Sciatic nerve (tissue), 2 donors: ENCODE measurements around the gene PAK5. TPM values are rescaled to one million over a fixed set of nuclear protein-coding genes. Genes with fewer than 3 reads are reported as not detected.

Experiments
- ATAC-seq: fragments of 200-7000 bp; cut with Tn5 transposase; one replicate; pipeline ENCODE4 v1.9.1; 2020; ENCODE audit warnings: mild to moderate bottlenecking, moderate library complexity
- DNase-seq: peaks from one replicate; pipeline ENCODE4 v3.0.0-alpha.2; 2020; ENCODE audit warnings: low spot score
- intact Hi-C: fragments of 100-400 bp; cut with DNase I; formaldehyde crosslinking; loops from one replicate; pipeline ENCODE4 v1.14.2; 2022
- total RNA-seq: library from RNA; stranded (reverse); fragmentation: NEBNext Ultra II Directional; extraction: Animal tissue kit (Norgen Biotek cat#: 25700); gene quantifications from one replicate; pipeline ENCODE4 v1.2.1, GENCODE V29; 2021
- donor health status: DM: no; HTN: no; CAD: no.
- donor health status: DM: no; HTN: no; CAD: no.

The PAK5 gene
- total RNA-seq, 1 donor from 2014 or later: 0.18 TPM

- ATAC-seq: no peak
- intact Hi-C loops: no loop called here
- DNase-seq: no peak
Measured at GRCh38 chr20:9600562-9600961, 238.3 kb downstream of the PAK5 start.

GRCh38 chr20:9597547-9597946 is 241.3 kb downstream of the PAK5 start:
- intact Hi-C loops: no loop called here
- DNase-seq (no peak), ATAC-seq (no peak)

- ATAC-seq: no peak
- intact Hi-C loops: no loop called here
Measured at GRCh38 chr20:9595763-9596162, 243.1 kb downstream of the PAK5 start.

GRCh38 chr20:9594284-9594875 is 244.5 kb downstream of the PAK5 start:
- intact Hi-C loops: no loop called here
- ATAC-seq: no peak
- DNase-seq: no peak

More at GRCh38 chr20:9595763-9596162, 243.1 kb downstream of the PAK5 start:
- DNase-seq: no peak

GRCh38 chr20:9592419-9592818 is 246.5 kb downstream of the PAK5 start:
- intact Hi-C loops: no loop called here
- DNase-seq: no peak
- no peak for ATAC-seq

GRCh38 chr20:9591080-9591479 is 247.8 kb downstream of the PAK5 start:
- intact Hi-C loops: no loop called here
- ATAC-seq (no peak), DNase-seq (no peak)

GRCh38 chr20:9590189-9590588 is 248.7 kb downstream of the PAK5 start:
- DNase-seq (no peak), ATAC-seq (no peak)
- intact Hi-C loops: no loop called here

GRCh38 chr20:9588706-9589105 is 250.2 kb downstream of the PAK5 start:
- intact Hi-C loops: no loop called here
- ATAC-seq: no peak

GRCh38 chr20:9583151-9583550 is 255.7 kb downstream of the PAK5 start:
- intact Hi-C loops: no loop called here
- ATAC-seq: no peak
- DNase-seq: no peak

More at GRCh38 chr20:9588706-9589105, 250.2 kb downstream of the PAK5 start:
- no peak for DNase-seq

- ATAC-seq: no peak
- intact Hi-C loops: no loop called here
Measured at GRCh38 chr20:9582137-9582536, 256.7 kb downstream of the PAK5 start.

GRCh38 chr20:9581509-9581908 is 257.4 kb downstream of the PAK5 start:
- DNase-seq: no peak
- intact Hi-C loops: no loop called here
- ATAC-seq: no peak

More at GRCh38 chr20:9582137-9582536, 256.7 kb downstream of the PAK5 start:
- DNase-seq: no peak

- DNase-seq (no peak), ATAC-seq (no peak)
- intact Hi-C loops: no loop called here
Measured at GRCh38 chr20:9578594-9578993, 260.3 kb downstream of the PAK5 start.

- intact Hi-C loops: no loop called here
- ATAC-seq: no peak
- DNase-seq: no peak
Measured at GRCh38 chr20:9577397-9577796, 261.5 kb downstream of the PAK5 start.

GRCh38 chr20:9576695-9577094 is 262.2 kb downstream of the PAK5 start:
- ATAC-seq: no peak
- no peak for DNase-seq
- intact Hi-C loops: no loop called here

- DNase-seq (no peak), ATAC-seq (no peak)
- intact Hi-C loops: no loop called here
Measured at GRCh38 chr20:9575836-9576235, 263.0 kb downstream of the PAK5 start.

- intact Hi-C loops: loop anchor here (5.0 kb wide), 1 partner anchor 723 kb away; no protein-coding TSS in a partner anchor
- no peak for DNase-seq
- ATAC-seq: no peak
Measured at GRCh38 chr20:9574776-9575175, 264.1 kb downstream of the PAK5 start.

- intact Hi-C loops: loop anchor here (5.0 kb wide), 1 partner anchor 723 kb away; no protein-coding TSS in a partner anchor
- DNase-seq (no peak), ATAC-seq (no peak)
Measured at GRCh38 chr20:9574181-9574580, 264.7 kb downstream of the PAK5 start.

GRCh38 chr20:9573335-9574151 is 265.3 kb downstream of the PAK5 start:
- intact Hi-C loops: loop anchor here (5.0 kb wide), 1 partner anchor 724 kb away; no protein-coding TSS in a partner anchor
- ATAC-seq (no peak), DNase-seq (no peak)

- intact Hi-C loops: loop anchor here (5.0 kb wide), 1 partner anchor 725 kb away; no protein-coding TSS in a partner anchor
- DNase-seq: no peak
- ATAC-seq: no peak
Measured at GRCh38 chr20:9572670-9573069, 266.2 kb downstream of the PAK5 start.

- intact Hi-C loops: loop anchor here (5.0 kb wide), 1 partner anchor 726 kb away; no protein-coding TSS in a partner anchor
- ATAC-seq (no peak), DNase-seq (no peak)
Measured at GRCh38 chr20:9571783-9572182, 267.1 kb downstream of the PAK5 start.
